Stimulated activated naive CD8-positive, alpha-beta T cell treated with anti-CD3 and anti-CD28 coated beads, Interleukin-15, Interleukin-2, amounts not matched to agents 100 ng/mL and 50 ng/mL, for 24 hours (primary cell): ENCODE measurements around the gene SORCS2.

Experiments used
- H3K27ac Mint-ChIP-seq: one replicate; pipeline ENCODE4 v1.8.0; 2021; ENCODE audit warnings: mild to moderate bottlenecking, mixed read lengths
- H3K27me3 Mint-ChIP-seq: one replicate; pipeline ENCODE4 v1.8.0; 2021; ENCODE audit warnings: mixed read lengths
- H3K36me3 Mint-ChIP-seq: one replicate; pipeline ENCODE4 v1.8.0; 2021; ENCODE audit warnings: low read depth, mixed read lengths
- H3K4me1 Mint-ChIP-seq: one replicate; pipeline ENCODE4 v1.8.0; 2021; ENCODE audit warnings: low read depth, mixed read lengths
- H3K4me3 Mint-ChIP-seq: one replicate; pipeline ENCODE4 v1.8.0; 2021; ENCODE audit warnings: mild to moderate bottlenecking, mixed read lengths
- H3K9me3 Mint-ChIP-seq: one replicate; pipeline ENCODE4 v1.8.0; 2021; ENCODE audit warnings: mixed read lengths

The SORCS2 gene

GRCh38 chr4:7361280-7361895 lies 169.1 kb downstream of the SORCS2 start:
- Mint-ChIP-seq H3K9me3 (no peaks in the 10 kb centered on the region), H3K36me3 (no peaks in the 10 kb centered on the region), H3K4me1 (no peaks in the 10 kb centered on the region), H3K4me3 (no peak overlapping the region), H3K27me3 (no peaks in the 10 kb centered on the region), H3K27ac (no peak overlapping the region)

GRCh38 chr4:7362341-7362740 lies 170.0 kb downstream of the SORCS2 start:
- Mint-ChIP-seq H3K27ac (no peak overlapping the region), H3K27me3 (no peaks in the 10 kb centered on the region), H3K4me3 (no peak overlapping the region), H3K9me3 (no peaks in the 10 kb centered on the region), H3K4me1 (no peaks in the 10 kb centered on the region), H3K36me3 (no peaks in the 10 kb centered on the region)

GRCh38 chr4:7362862-7363430 lies 170.6 kb downstream of the SORCS2 start:
- no peaks in the 10 kb centered on the region for H3K9me3 Mint-ChIP-seq
- no peaks in the 10 kb centered on the region for H3K27me3 Mint-ChIP-seq
- H3K36me3 Mint-ChIP-seq, result no peaks in the 10 kb centered on the region
- H3K4me1 Mint-ChIP-seq, result no peaks in the 10 kb centered on the region
- no peak overlapping the region for H3K27ac Mint-ChIP-seq
- no peak overlapping the region for H3K4me3 Mint-ChIP-seq

GRCh38 chr4:7364979-7365378 lies 172.6 kb downstream of the SORCS2 start:
- no peaks in the 10 kb centered on the region for H3K36me3 Mint-ChIP-seq
- H3K9me3 Mint-ChIP-seq, result no peaks in the 10 kb centered on the region
- H3K27me3 Mint-ChIP-seq, result no peaks in the 10 kb centered on the region
- H3K4me3 Mint-ChIP-seq, result no peak overlapping the region
- no peaks in the 10 kb centered on the region for H3K4me1 Mint-ChIP-seq
- H3K27ac Mint-ChIP-seq, result no peak overlapping the region

DNA sequence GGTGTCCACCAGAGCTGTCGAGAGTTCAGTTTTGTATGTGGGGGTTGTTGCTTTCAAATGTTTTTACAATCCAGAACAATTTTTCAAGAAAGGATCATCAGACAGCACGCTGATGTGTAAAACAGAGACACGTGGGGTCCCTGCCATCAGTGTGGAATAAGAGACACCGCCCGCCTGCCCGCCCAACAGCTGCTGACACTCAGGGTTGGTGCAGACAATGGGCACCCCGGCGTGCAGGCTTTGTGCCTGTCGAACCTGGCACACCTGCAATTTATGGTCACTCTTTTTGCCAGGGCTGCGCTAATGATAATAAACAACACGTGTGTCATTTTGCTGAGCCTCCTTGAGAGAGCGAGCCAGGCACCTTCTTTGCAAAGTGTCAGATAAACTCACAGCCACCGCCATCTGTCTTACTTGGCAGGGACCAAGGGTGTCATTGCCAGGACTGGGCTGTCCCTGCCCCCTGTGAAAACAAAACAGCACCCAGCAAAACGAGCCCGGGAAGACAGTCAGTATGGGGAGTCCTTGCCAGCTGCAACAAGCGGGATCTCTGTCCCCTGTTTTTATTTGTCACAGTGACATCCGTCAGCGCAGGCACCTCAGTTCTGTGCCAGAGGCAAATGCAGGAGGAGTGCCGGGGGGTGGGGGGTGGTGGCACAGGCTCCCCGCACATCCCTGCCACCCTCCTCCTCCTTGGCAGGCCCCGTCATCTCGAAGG lies 173.3 kb downstream of the SORCS2 start:
- H3K4me1 Mint-ChIP-seq, result no peaks in the 10 kb centered on the region
- H3K27me3 Mint-ChIP-seq, result no peaks in the 10 kb centered on the region
- no peak overlapping the region for H3K27ac Mint-ChIP-seq
- H3K36me3 Mint-ChIP-seq, result no peaks in the 10 kb centered on the region
- no peak overlapping the region for H3K4me3 Mint-ChIP-seq
- no peaks in the 10 kb centered on the region for H3K9me3 Mint-ChIP-seq

DNA sequence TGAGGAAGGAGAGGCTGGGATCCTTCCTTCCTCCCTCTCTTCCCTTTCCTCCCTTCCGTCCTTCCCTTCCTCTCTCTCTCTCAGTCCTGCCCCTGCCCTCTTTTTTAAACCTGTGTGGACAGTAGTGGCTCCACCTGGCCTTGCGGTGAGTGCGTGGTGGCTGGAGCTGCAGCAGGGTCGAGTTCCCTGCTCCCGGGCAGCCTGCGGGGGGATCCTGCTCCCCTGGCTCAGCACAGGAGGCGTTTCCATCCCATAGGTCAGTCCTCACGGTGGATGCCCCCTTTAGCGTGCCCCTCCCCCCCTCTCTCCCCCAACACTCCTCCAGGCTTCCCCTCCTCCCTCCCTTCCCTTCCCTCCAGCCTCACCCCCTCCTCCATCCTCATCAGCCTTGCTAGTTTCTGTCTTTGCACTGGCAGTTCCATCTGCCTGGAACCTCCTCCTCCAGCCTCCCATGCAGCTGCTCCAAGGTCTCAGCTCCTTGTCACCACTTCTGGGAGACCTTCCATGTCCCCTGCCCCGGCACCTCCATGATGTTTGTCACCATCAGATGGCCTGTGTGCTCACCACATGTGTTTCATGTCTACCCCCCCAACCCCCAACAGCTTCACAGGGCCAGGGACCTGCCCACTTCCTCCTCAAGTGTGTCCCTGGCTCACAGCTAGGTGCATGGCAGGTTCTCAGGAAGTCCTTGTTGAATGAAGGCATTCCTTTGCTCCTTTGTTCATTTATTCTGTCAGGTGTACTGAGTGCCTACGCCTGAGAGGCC lies 174.0 kb downstream of the SORCS2 start:
- no peaks in the 10 kb centered on the region for H3K36me3 Mint-ChIP-seq

GRCh38 chr4:7366954-7367353 lies 174.6 kb downstream of the SORCS2 start:
- no peaks in the 10 kb centered on the region for H3K9me3 Mint-ChIP-seq
- no peaks in the 10 kb centered on the region for H3K27me3 Mint-ChIP-seq
- no peak overlapping the region for H3K4me3 Mint-ChIP-seq
- H3K27ac Mint-ChIP-seq, result no peak overlapping the region
- no peaks in the 10 kb centered on the region for H3K4me1 Mint-ChIP-seq
- H3K36me3 Mint-ChIP-seq, result no peaks in the 10 kb centered on the region

More for the DNA sequence above, 174.0 kb downstream of the SORCS2 start:
- no peaks in the 10 kb centered on the region for H3K27me3 Mint-ChIP-seq
- H3K27ac Mint-ChIP-seq, result no peak overlapping the region
- no peaks in the 10 kb centered on the region for H3K4me1 Mint-ChIP-seq
- no peak overlapping the region for H3K4me3 Mint-ChIP-seq
- no peaks in the 10 kb centered on the region for H3K9me3 Mint-ChIP-seq

DNA sequence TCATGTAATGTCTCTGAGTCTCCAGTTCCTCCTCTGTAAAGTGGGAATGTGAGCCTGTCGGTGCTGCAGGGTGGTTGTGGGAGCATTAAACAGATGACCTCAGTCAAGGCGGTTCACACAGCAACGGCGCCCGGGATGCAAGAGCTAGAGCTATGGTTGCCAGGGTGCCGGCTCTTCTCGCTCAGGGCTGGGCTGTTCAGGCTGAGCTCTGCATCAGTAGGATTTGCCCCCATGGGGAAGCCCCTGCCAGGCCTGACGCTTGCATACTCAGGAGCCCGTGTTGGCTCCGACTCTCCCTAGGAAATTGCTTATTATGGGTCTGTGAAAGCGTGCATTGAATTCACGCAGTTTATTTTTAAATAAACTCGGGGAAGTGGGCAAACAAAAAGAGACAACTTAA lies 175.1 kb downstream of the SORCS2 start:
- Mint-ChIP-seq H3K27ac (no peak overlapping the region), H3K4me3 (no peak overlapping the region), H3K36me3 (no peaks in the 10 kb centered on the region), H3K9me3 (no peaks in the 10 kb centered on the region), H3K4me1 (no peaks in the 10 kb centered on the region), H3K27me3 (no peaks in the 10 kb centered on the region)

DNA sequence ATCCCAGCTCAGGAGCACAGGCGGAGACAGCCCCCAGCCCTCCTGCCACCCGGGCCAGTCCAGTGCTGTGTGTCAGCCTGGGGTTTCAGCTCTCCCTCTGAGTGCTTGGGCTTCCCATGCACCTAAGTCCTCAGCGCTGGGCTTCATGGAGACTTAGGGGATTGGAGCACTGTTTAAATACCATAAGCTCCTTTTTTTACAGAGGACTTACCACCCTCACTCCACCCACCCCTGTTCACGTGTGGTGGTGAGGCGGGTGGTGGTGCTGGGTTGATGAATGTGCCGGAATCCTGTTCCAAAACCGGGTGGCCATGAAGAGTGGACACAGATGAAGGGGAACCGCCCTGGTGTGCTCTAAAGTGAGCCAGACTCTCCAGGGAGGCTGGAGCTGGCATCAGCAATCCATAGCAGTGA lies 175.5 kb downstream of the SORCS2 start:
- no peaks in the 10 kb centered on the region for H3K4me1 Mint-ChIP-seq
- no peaks in the 10 kb centered on the region for H3K9me3 Mint-ChIP-seq
- no peak overlapping the region for H3K27ac Mint-ChIP-seq
- no peak overlapping the region for H3K4me3 Mint-ChIP-seq
- H3K27me3 Mint-ChIP-seq, result no peaks in the 10 kb centered on the region
- no peaks in the 10 kb centered on the region for H3K36me3 Mint-ChIP-seq

DNA sequence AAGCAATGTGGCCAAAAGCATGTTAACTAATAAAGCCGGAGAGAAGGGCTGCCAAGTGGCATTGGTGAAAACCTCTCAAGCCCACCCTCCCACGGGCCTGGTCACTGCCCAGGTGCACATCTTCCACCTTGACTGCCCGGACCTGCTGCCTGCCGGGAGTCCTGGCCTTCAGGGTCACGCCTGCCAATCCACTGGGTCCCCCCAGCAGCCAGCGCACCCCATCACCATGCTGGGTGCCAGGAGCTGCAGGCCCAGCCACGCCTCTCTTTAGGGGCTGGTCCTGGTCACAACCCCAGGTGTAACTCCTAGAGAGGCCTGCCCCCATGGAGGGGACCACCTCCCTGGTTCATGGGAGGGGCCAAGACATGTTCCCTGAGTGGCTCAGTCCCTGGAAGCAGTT lies 176.0 kb downstream of the SORCS2 start:
- H3K4me3 Mint-ChIP-seq, result no peak overlapping the region
- no peaks in the 10 kb centered on the region for H3K27me3 Mint-ChIP-seq
- H3K9me3 Mint-ChIP-seq, result no peaks in the 10 kb centered on the region
- H3K4me1 Mint-ChIP-seq, result no peaks in the 10 kb centered on the region
- H3K27ac Mint-ChIP-seq, result no peak overlapping the region
- no peaks in the 10 kb centered on the region for H3K36me3 Mint-ChIP-seq

- no peaks in the 10 kb centered on the region for H3K27me3 Mint-ChIP-seq
- H3K4me1 Mint-ChIP-seq, result no peaks in the 10 kb centered on the region
- no peaks in the 10 kb centered on the region for H3K36me3 Mint-ChIP-seq
- H3K4me3 Mint-ChIP-seq, result no peak overlapping the region
- no peak overlapping the region for H3K27ac Mint-ChIP-seq
- H3K9me3 Mint-ChIP-seq, result no peaks in the 10 kb centered on the region
These were observed 177.2 kb downstream of the SORCS2 start for GRCh38 chr4:7369511-7369910.

DNA sequence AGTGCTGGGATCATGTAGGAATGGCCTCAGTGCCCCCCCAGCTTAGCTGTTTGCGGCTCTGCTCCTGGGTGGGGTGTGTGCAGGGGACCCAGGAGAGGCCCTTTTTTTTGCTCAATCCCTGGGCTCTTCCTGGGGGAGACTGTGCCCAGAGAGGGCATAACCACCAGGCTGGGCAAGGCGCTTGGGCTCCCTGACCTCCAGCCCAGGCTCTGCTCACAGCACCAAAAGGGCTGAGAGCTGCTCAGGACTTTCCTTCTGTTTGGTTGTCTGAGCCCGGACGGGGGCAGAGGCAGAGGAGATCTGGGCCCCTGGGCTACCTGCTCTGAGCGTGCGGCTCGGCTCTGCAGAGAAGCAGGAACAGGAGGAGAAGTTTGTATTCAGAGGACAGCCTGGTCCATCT lies 177.7 kb downstream of the SORCS2 start:
- no peaks in the 10 kb centered on the region for H3K36me3 Mint-ChIP-seq
- H3K27ac Mint-ChIP-seq, result no peak overlapping the region
- H3K4me1 Mint-ChIP-seq, result no peaks in the 10 kb centered on the region
- no peaks in the 10 kb centered on the region for H3K27me3 Mint-ChIP-seq
- H3K9me3 Mint-ChIP-seq, result no peaks in the 10 kb centered on the region
- no peak overlapping the region for H3K4me3 Mint-ChIP-seq

DNA sequence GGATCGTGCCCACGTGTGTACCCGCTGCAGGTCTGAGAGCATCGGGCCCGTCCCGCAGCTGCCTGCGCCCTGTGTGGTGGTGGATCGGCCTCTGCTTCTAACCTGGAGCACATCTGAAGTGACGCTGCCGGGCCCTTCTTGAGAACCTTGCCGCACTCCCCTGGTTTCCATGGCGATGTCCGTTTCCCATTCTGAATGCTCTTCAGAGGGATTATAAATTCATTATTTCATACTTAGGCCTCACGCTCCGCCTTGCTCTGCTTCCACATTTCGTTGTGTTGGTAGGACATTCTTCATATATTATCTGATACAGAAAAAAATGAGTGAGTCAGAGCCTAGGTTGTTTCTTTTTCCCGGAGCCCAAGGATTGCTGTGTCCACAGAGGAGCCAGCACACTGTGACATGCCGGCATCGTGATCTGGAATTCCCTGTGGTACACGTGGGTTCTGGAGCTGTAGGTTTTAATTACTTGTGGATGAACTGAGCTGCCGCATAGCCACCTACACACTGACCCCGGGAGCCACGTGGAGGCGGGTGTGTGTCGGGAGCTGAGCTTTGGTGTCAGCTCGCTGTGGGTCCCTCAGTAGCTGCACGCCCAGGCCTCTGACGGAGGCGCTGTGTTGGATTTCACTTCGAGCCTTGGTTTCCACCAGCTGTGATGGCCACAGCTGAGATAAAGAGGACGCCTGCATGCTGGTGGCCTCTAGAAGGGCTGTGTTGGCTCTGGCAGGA lies 179.0 kb downstream of the SORCS2 start:
- H3K27ac Mint-ChIP-seq, result no peak overlapping the region
- H3K9me3 Mint-ChIP-seq, result no peaks in the 10 kb centered on the region
- no peaks in the 10 kb centered on the region for H3K4me1 Mint-ChIP-seq
- H3K27me3 Mint-ChIP-seq, result peaks cover 8% of the 10 kb centered on the region
- no peaks in the 10 kb centered on the region for H3K36me3 Mint-ChIP-seq
- H3K4me3 Mint-ChIP-seq, result no peak overlapping the region

GRCh38 chr4:7372673-7373072 lies 180.3 kb downstream of the SORCS2 start:
- peaks cover 3% of the 10 kb centered on the region for H3K9me3 Mint-ChIP-seq
- H3K27me3 Mint-ChIP-seq, result peaks cover 21% of the 10 kb centered on the region
- no peak overlapping the region for H3K27ac Mint-ChIP-seq
- H3K4me1 Mint-ChIP-seq, result no peaks in the 10 kb centered on the region
- H3K4me3 Mint-ChIP-seq, result no peak overlapping the region
- no peaks in the 10 kb centered on the region for H3K36me3 Mint-ChIP-seq

DNA sequence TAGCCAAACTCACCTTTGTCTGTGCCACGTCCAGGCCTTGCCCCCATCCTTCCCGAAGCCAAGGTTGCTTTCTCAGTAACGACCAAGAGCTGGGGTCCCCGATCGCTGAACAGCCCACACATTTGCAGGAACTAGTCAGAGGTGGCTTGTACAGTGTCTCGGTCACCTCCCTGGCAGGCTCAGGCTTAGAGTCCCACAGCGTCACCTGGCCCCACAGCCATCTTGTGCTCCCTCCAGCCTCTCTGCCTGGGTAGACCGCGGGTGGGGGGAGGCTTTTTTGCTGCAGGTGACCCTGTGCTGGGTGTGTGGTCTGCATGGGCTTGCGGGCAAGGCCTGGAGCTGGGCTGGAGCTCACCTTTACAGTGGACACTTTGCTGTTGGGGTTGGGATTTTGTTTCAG lies 182.2 kb downstream of the SORCS2 start:
- no peak overlapping the region for H3K4me3 Mint-ChIP-seq
- no peak overlapping the region for H3K27ac Mint-ChIP-seq
- H3K36me3 Mint-ChIP-seq, result no peaks in the 10 kb centered on the region
- no peaks in the 10 kb centered on the region for H3K4me1 Mint-ChIP-seq
- peaks cover 5% of the 10 kb centered on the region for H3K9me3 Mint-ChIP-seq
- H3K27me3 Mint-ChIP-seq, result peaks cover 35% of the 10 kb centered on the region
